Lung microvascular endothelial cell (primary cell): Measurements from ENCODE around the gene ROR1. TPM values are rescaled to one million over a fixed set of nuclear protein-coding genes. Genes with fewer than 3 reads are reported as not detected.
A peak's percentile ranks its signal among the peaks of the same experiment; 100 is the strongest.
"Not testable (repeated sequence)": the region's sequence is repeated elsewhere in the genome, so short reads cannot be mapped to it uniquely, and the experiment has no call there.

ENCODE experiments used
- DNase-seq, 2 donors: peaks; one replicate each; pipeline versions ENCODE4 v3.0.0 to v3.0.0-alpha.2; 2010; ENCODE audit warnings: low read depth in 2 of 2
- total RNA-seq: library from RNA; depleted of rRNA; stranded (reverse); fragments of >200 nt; gene quantifications from 2 replicates; pipeline ENCODE4 v1.2.1, GENCODE V29; 2014

ROR1 gene
- total RNA-seq, 1 donor from 2014 or later: under 0.01 TPM

DNA sequence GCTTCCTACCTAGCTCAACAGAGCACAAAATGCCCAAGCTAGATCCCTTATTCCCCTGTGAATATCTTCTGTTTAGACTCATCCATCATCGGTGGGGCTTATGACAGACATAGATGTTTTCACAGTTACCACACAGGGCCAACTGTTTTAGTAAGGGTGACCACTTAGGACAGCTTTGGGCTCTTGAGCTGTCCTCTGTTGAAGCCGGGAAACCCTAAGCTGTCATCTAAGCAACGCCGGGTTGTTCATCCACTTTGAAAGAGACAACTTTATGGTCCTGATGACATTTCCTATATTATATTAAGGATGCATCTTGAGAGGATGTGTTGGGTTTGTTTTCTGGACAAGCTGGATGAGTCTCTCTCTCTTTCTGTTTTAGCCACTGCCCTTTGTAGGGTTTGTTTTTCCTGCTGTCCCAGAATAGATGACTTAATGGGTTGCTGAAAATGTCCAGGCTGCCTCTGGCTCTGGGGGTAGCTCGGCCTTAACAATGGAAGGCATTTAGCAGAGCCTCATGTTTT lies 319.1 kb downstream of the ROR1 start:
- no peak for DNase-seq

DNA sequence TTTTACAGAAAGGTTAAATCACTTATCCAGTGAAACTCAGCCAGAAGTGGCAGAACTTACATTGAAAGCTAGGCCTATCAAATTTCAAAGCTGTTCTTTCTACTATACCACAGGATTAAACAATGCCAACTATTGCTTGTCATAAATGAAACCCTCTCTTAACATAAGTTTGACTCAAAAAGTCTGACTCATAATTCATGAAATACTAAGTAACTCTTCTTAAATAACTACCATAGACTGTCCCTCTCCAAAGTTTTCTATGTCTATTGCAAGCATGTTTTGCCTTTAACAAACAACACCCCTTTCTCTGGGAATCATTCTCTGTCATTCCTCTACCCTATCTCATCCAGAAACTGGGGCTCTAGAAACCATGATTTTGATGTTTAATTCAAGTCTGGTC lies 320.1 kb downstream of the ROR1 start:
- no peak for DNase-seq

DNA sequence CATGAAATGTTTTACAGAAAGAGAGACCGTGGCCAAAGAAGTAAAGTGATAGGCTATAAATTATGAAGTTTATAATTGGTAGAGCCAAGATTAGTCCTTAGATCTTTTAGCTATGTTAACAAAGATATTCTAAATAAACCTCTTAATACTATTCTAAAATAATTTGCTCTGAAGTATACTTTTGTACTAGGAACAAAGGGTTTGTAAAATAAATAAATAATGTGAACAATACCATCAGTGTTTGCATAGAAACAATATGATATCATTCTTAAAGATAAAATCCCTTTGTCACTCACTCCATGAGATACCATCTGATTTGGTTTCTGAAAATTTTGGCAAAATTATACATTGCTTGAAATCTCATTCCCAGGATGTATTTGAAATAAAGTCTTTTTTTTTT lies 322.0 kb downstream of the ROR1 start:
- no peak for DNase-seq

DNA sequence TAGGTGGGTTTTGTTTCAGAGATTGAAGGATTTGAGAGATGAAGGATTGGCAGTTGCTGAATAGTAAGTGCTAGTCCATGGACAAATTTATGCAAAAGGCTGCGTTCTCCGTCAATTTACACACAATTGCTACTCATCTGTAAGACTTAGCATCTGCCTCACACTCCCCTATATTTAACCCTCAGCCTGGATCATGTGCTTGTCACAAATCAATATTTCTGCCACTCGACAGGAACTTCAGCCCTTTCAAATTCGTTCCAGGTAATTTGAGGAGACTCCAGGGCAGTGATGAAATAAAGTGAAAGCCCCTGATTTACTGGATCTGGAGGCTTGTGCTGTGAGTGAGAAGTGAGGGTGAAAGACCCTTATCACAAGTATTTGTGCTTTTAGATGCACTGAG lies 324.0 kb downstream of the ROR1 start:
- no peak for DNase-seq

DNA sequence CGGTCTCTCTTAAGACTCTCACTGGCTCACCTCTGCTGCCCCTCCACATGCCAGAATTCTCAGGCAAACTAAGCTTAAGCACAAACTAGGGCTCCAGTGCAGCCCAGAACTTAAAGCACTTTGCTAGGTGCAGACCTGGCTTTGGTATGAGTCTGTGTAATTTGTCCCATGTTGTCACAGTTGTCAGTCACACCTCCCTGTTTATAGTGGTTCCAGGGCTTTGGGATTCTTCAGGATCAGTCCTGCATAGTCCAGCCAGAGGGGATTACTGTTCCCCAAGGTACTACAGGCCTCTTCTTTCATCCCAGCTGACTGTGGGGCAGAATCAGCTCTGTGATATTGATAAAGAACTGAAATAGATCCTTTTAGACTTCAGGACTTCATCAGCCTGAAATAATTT lies 324.6 kb downstream of the ROR1 start:
- no peak for DNase-seq

DNA sequence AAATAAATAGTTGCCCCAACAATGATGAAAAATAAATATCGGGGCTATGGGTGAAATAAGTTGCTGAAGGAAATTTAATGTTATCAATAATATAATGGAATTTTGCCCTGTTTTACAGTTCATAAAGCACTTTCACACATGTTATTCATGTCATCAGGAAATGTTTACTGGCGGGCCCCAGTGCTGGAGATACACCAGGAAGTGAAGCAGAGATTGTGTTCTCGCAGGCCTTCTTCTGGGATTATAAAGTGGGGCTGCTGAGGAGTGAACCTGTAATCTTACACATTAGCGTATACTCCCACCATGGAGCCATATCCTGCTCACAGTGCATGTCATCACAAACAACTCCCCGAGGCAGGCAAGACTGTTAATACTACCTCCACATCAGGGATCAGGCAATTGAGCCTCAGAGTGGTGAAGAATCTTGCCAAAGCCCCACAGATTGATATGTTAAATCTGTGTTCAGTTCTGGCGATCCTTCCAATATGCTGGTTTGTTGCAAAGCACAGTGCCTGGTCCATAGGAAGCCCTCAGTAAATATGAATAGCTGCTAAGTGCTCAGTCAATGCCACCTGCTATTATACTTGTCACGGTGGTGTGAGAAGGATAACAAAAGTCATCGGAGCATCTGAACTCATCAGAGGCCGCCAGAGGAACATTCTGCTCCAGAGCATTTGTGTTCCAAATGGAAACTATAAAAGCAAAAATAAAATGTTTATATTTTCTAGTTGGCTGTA lies 325.2 kb downstream of the ROR1 start:
- peak in 1 of 2 donors; percentile 22 for DNase-seq

DNA sequence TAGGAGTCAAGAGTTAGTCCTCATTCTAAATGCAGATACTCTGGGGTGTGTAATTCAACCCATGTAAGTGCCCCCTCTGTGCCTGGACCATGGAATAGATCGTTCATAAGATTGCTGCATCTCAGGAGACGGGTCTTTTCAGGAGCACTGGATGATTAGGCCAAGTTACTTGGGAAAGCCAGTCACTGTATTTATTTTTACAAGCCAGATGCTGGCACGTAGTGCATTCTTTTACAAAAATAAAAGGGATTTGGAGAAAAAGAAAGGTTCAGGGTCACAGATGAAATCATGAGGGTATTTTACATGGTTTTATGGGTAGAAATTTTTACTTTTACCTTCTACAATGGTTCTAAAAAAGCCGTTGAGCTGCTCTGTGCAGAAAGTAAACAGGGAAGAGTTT lies 327.0 kb downstream of the ROR1 start:
- DNase-seq: no peak

DNA sequence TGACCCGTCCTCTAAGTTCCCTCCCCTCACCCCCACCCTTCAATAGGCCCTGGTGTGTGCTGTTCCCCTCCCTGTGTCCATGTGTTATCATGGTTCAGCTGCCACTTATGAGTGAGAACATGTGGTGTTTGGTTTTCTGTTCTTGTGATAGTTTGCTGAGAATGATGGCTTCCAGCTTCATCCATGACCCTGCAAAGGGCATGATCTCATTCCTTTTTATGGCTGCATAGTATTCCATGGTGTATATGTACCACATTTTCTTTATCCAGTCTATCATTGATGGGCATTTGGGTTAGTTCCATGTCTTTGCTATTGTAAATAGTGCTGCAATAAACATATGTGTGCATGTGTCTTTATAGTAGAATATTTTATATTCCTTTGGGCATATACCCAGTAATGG lies 330.8 kb downstream of the ROR1 start:
- DNase-seq: not testable (repeated sequence)

DNA sequence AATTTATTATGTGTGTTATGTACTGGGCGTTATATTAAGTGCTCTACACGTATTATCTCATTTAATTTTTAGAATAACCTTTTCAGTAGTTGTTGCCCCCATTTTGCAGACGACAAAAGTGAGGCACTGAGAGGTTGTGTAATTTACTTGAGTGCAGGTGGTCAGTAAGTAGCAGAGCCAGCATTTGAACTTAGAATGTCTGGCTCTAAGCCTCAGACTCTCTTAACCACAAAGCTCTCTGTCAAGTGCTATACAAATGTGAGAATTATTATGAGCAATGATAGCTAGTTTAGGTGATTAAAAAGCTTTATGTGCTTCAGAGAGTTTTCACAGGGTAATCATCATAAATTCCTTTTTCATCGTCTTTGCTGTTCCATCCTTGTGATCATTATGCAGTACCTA lies 333.3 kb downstream of the ROR1 start:
- no peak for DNase-seq

DNA sequence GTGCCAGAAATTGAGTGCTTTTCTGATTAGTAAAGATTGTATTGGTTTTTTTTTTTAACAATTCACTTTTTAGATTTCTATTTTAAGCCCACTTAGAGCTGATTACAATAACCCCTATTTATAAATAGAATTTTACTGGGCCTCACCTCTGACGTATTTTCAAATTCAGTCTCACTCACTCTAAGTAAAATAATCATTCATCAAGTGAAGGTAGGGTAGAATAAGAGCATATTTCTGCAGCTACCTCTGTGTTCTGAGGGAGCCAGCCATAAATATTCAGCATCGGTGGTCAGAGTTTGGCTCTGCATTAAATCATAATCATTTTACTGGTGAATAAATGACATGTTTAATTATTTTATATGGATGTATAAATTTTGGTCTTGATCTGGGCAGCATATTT lies 333.8 kb downstream of the ROR1 start:
- DNase-seq: no peak

DNA sequence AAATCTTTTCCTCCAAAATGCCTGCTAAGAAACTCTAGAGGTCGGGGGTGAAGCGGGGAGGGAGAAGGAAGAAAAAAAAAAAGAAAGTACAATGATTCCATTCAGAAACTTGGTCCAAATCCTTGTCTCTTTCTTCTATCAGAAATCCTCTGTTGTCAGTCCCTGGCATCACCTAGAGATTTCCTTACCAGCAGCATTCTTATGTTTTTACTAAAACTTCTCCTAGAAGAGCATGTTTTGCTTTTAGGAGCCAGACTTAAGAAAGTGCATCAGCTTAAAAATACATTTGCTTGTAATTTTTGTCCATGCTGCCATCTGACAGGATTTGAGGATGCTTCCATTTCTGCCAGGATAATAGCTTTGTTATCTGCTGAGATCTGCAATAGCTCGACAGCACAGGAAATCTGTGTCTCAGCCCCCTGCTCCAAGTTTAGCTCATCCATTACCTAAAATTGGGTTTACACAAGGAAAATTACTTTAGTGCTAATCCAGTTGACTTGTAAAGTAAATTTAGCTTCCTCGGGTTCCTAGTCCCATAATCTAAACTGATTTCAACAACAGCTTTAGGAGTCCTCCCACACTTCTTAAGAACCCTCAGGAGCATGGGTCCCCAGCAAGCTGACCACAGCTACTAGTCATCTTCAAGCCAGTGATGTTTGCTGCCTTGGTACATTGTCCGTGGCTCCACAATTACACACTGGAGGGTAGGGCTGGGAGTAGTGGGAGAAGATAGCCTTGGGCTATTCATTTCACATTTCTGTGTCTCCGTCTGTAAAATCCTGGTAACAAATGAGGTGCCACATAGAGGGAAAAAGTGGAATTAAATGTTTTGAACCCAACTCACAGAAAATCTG lies 337.3 kb downstream of the ROR1 start:
- DNase-seq: no peak

DNA sequence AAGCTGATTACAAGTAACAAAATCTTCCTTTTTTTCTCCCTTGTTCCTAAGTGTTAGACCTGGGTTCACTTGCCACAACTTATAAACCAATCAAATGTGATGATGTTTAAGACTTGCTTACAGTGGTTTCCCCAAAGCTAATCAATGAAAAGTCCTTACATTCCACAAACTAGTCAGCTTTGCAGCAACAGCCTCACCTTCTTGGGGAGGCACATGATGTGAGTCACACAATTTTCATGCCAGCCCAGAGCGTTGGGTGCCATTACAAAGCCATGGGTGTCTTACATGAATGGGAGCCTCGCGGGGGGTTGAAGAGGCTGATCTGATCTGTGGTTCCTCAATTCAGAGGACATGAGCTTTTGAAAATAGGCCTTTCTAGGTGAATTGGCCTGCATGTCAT lies 338.0 kb downstream of the ROR1 start:
- no peak for DNase-seq

DNA sequence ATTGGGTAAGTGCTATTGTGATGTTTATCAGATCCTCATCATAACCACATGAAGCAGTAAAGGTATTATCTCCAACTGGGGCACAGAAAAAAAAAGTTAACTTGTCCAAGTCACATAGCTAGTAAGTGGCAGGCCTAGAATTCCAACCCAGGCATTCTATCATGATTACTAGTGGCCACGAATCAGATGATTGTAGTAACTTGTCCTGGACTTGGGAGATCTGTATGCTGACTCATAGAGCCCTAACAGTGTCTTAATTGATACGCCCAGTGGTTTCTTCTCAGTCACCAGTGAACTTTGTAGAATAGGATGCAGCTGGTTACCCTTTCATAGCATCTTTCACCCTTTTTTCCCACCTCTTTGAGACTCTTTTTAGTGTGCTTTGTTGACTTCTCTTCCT lies 338.5 kb downstream of the ROR1 start:
- DNase-seq: peak in 1 of 2 donors; percentile 4

DNA sequence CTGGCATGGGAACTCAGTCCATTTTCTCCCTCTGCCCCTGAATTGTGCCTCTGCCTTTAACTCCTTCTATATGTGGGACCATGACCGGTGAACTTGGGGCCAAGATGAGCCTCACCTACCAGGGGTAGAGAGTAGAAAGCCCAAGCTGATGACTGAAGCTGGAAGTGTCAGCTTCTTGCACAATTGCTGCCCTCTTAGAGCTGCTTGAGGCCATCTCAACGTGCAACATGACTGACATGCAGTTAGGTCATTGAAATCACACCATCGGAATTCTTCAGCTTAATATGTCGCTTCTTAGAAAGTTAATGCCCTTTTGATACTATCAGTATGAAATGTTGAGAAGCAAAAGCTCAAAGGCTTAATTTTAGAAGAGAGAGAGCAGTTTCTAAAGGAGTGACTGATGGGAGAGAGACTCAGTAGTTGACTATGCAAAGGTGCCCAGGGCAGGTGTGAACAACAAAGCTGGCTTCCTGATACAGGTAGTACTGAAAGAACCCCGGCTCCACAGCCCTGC lies 340.3 kb downstream of the ROR1 start:
- DNase-seq: no peak

DNA sequence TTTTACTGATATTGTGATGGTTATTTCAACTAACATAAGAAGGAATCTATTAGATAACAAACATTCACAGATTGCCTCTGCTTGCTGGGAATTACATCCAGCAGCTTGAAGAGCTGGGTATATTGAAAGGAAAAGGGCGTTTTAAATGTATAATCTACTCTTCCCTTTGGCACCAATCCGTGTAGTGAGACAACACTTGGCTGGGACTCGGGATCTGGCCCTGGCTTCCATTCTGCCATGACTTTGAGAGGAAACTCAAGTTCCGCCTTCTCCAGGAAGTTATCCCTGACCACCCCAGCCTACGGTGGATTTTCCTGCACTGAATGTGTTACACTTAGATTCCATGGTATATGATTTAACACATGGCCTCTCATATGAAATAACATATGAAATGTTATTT lies 342.7 kb downstream of the ROR1 start:
- DNase-seq: peak; percentile 14 to 16

DNA sequence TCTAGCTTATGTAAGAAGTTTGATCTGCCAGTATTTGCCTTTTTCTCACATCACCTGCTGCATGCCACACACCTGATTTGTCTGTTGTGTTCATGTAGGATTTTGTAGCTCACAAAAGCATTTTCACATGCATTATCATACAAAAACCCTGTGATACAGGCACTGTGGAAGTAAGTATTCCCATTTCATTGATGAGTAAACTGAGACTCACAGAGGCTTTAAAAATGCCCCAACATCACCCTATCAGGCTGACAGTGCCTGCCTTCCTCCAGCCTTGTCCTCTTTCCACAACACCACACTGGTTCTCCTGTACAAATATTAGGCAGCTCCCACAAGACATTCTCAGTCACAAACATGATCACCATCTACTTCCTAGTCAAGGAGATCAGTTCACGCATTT lies 343.7 kb downstream of the ROR1 start:
- DNase-seq: no peak

DNA sequence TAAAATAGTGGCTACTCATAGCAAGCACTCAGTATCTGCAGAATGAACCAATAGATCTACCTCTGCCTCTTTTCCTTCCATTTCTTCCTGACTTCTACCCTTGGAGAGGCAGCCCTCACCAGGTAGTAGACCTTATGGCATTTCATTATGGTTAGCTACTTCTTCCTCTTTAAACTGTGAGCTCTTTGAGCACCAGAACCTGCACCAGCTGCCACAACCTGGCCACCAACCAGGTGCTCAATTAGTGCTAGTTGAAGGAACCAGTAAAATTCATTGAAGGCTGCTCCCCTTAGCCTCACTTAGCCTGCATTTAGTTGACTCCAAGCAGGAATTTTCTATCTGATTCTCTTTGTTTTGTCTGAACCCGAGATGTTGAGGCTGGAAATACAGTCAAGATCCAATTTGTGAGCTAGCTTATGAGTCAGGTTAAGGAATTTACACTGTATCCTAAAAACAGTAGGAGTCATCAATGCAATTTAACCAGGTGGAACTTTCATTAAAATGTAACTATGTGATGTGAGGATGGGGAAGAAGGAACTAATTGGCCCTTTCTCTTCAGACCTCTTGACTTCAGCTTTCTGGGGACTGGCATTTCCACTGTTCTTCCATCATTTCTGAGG lies 348.1 kb downstream of the ROR1 start:
- DNase-seq: no peak

DNA sequence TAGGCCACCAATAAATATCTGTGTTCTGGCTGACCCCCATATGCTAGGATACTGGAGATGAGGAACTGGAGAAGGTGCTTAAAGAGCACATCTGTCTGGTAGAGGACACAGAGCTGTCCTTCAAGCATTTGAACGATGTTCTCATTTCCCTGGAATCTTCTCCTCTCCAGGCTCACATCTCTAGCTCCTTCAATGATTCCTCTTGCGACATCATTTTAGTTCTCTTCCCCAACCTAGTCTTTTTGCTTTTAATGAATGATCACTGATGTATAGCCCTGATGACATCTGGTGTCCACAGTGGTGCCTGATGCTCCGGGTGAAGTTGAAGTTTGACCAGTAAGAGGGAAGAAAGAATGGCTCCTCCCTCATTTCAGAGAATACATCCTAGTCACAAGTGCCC lies 348.8 kb downstream of the ROR1 start:
- DNase-seq: no peak

DNA sequence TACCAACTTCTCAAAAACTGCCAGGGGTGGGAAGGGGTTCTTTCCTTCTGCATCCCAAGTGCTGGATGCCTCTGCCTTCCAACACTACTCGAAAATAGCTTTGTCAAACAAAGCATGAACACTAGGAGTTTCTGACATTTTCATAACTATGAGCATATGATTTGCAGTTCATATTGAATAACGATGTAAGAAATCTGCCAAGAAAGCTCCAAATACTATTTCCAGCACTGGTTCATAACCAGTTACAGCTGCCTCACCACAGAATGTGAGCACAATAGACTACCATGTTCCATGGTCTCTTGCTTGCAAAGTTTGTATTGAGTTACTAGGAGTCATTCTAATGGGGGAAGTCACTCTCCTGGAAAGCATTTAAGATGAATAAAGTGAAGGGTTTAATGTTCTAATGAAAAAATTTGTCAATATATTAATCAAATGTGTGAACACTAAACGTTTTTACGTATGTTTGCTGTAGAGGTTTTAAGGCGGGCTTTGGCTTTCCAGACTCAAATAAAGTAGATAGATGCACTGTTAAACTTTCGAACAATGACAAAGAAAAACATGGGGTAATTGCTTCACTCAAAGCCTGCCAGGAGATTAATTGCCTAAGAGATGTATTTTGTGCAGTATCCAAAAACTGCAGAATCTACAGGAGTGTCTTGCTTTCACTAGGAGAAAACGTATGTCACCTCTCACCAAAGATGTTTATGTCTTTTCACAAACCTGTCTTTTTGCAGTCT lies 351.1 kb downstream of the ROR1 start:
- DNase-seq: no peak

DNA sequence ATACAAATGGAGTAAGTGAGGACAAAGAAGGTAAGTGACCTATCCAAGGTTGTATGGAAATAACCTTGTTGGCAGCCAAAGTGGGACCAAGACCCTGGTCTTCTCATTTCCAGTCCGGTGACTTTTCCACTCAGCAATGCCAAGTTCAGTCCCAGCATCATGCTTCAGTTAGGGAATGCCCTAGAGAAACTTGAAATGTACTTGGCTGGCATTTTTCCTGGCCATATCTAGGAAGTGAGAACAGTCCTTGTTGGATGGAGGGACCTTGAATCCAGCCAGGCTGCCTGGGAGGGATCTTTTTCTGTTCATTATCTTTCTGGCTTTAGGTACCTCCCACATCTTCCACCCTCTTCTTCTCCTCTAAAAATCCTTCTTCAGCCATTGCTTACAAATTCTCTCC lies 352.8 kb downstream of the ROR1 start:
- DNase-seq: no peak

DNA sequence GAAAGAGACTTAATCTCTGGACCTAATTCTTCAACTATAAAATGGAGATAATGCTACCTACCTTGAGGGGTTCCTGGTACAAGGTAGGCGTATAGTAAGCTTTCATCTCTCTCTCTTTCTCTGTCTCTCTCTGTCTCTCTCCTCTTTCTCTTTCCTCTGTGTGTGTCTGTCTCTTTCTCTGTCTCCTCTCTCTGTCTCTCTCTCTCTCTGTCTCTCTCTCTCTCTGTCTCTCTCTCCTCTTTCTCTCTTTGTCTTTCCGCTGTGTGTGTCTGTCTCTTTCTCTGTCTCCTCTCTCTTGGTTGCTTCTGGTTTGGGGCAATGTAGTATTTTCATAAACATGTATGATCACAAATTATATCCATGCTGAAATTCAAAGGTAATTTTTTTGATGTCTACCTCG lies 353.5 kb downstream of the ROR1 start:
- no peak for DNase-seq
